ENCODE measurements around the gene ADAMTS17.

- no peak for TF ChIP-seq NFIC (IDR thresholded peaks at IDR 0.05)
- TF ChIP-seq TEAD4 (IDR thresholded peaks at IDR 0.05), result no peak
- no peak for TF ChIP-seq CEBPB (IDR thresholded peaks at IDR 0.05)
- TF ChIP-seq MAX (IDR thresholded peaks at IDR 0.05), result no peak
- no peak for TF ChIP-seq RAD21 (IDR thresholded peaks at IDR 0.05; ENCODE audit: low read depth)
- TF ChIP-seq EP300 (IDR thresholded peaks at IDR 0.05; ENCODE audit: borderline replicate concordance), result no peak
- no peak for TF ChIP-seq REST (IDR thresholded peaks at IDR 0.05; ENCODE audit: low read depth)
- TF ChIP-seq CREB1 (IDR thresholded peaks at IDR 0.05; ENCODE audit: low read depth), result no peak
- no peak for TF ChIP-seq EGR1 (IDR thresholded peaks at IDR 0.05)
These were observed 9.1 kb downstream of the ADAMTS17 start for GRCh38 chr15:100332721-100333120.

All from Ishikawa (cell line).